Osteocyte (in vitro differentiated cells): ENCODE data around the gene SLC24A5. TPM values are rescaled to one million over a fixed set of nuclear protein-coding genes. Genes with fewer than 3 reads are reported as not detected.

Source experiments
- DNase-seq: peaks from one replicate; pipeline ENCODE4 v3.0.0; 2021; ENCODE audit warnings: mixed read lengths; ENCODE audit not compliant: unreplicated experiment; ENCODE audit errors: extremely low spot score
- H3K27ac Mint-ChIP-seq: one replicate; pipeline ENCODE4 v1.8.0; 2021; ENCODE audit warnings: mild to moderate bottlenecking, mixed read lengths; ENCODE audit not compliant: unreplicated experiment
- H3K27me3 Mint-ChIP-seq: one replicate; pipeline ENCODE4 v1.8.0; 2021; ENCODE audit warnings: mixed read lengths; ENCODE audit not compliant: unreplicated experiment
- H3K36me3 Mint-ChIP-seq: one replicate; pipeline ENCODE4 v1.8.0; 2021; ENCODE audit warnings: mixed read lengths; ENCODE audit not compliant: unreplicated experiment
- H3K4me1 Mint-ChIP-seq: one replicate; pipeline ENCODE4 v1.8.0; 2021; ENCODE audit warnings: mixed read lengths; ENCODE audit not compliant: unreplicated experiment
- H3K4me3 Mint-ChIP-seq: one replicate; pipeline ENCODE4 v1.8.0; 2021; ENCODE audit warnings: mild to moderate bottlenecking, moderate library complexity, mixed read lengths; ENCODE audit not compliant: unreplicated experiment
- H3K9me3 Mint-ChIP-seq: one replicate; pipeline ENCODE4 v1.8.0; 2021; ENCODE audit warnings: mixed read lengths; ENCODE audit not compliant: unreplicated experiment
- long read RNA-seq: library from polyadenylated mRNA; unstranded; transcript quantifications from one replicate; pipeline ENCODE4 v2.0.0, GENCODE V29; 2021
- total RNA-seq: library from RNA; stranded (reverse); gene quantifications from 2 replicates; pipeline ENCODE4 v1.2.1, GENCODE V29; 2021
- TF ChIP-seq, protein P1 (sequence below): fragments of 200-600 bp; sonication (generic); IDR thresholded peaks from 2 replicates; pipeline ENCODE4 v1.5.0; 2021; ENCODE audit warnings: antibody characterized with exemption, mild to moderate bottlenecking, moderate library complexity

The SLC24A5 gene
- total RNA-seq, result not detected in 2 replicates
- long read RNA-seq, result 0 reads

DNA sequence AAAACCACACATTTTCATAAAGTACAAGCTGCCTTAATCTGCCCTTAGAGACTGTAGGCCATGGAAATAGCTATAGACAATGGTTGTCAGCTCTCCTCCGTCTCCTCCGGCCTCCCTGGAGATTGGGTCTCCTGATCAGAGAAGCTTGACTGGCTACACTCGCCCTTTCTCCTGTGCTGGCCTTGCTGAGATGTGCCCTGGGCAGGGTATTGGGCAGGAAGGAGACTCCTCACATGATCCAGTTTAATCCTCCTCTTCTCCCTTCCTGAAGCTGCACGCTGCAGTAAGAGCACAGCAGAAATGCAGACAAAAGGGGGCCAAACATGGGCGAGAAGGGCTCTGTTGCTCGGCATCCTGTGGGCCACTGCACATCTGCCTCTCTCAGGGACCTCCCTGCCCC lies at the start of gene SLC24A5:
Gene SLC24A5 (plus strand): TSS at position 246 of the 400 bp plus-strand sequence. CDS start 55 bp downstream, at position 301.
- Mint-ChIP-seq H3K9me3 (no peaks in the 10 kb centered on the region), H3K36me3 (no peaks in the 10 kb centered on the region), H3K4me1 (no peaks in the 10 kb centered on the region), H3K27ac (no peak within 1 kb of the TSS), H3K27me3 (peaks cover 40% of the 10 kb centered on the region), H3K4me3 (no peak within 1 kb of the TSS)
- TF ChIP-seq, protein P1, sequence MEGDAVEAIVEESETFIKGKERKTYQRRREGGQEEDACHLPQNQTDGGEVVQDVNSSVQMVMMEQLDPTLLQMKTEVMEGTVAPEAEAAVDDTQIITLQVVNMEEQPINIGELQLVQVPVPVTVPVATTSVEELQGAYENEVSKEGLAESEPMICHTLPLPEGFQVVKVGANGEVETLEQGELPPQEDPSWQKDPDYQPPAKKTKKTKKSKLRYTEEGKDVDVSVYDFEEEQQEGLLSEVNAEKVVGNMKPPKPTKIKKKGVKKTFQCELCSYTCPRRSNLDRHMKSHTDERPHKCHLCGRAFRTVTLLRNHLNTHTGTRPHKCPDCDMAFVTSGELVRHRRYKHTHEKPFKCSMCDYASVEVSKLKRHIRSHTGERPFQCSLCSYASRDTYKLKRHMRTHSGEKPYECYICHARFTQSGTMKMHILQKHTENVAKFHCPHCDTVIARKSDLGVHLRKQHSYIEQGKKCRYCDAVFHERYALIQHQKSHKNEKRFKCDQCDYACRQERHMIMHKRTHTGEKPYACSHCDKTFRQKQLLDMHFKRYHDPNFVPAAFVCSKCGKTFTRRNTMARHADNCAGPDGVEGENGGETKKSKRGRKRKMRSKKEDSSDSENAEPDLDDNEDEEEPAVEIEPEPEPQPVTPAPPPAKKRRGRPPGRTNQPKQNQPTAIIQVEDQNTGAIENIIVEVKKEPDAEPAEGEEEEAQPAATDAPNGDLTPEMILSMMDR, result no peak
- DNase-seq, result no peak

DNA sequence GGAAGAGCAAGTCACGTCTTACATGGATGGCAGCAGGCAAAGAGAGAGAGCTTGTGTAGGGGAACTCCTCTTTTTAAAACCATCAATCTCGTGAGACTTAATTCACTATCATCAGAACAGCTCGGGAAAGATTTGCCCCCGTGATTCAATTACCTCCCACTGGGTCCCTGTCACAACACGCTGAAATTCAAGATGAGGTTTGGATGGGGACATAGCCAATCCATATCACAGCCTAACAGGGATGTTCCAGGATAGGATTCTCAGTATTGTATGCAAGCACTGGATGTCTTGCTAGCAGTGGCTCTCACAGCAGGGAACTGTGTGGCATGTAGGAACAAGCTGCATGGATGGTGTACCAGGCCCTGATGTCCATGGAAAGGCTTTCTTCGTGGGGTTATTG lies 47.8 kb upstream of the SLC24A5 start:
- TF ChIP-seq, protein P1, result no peak

DNA sequence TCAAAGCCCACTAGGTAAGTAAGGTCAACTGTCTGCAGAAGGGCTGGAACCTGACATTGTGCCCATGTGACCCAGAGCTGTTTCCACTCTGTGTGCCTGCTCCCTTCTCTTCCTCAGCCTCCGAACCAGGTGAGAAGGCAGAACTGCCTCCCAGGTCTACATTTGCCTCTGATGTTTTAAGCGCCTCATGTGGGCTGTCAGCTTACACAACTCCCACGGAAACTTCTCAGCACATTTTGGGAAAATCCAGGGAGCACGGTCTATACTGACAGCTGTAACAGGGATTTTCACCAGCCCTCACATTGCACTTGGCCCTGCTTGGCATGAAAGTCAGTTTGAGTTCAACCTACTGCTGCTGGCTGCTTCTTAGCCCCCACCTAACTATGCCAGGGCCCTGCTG lies 46.9 kb upstream of the SLC24A5 start:
- no peak for DNase-seq
- peaks cover 51% of the 10 kb centered on the region for H3K27me3 Mint-ChIP-seq
- H3K9me3 Mint-ChIP-seq, result no peaks in the 10 kb centered on the region
- H3K36me3 Mint-ChIP-seq, result no peaks in the 10 kb centered on the region
- no peak overlapping the region for H3K27ac Mint-ChIP-seq
- H3K4me1 Mint-ChIP-seq, result no peaks in the 10 kb centered on the region
- H3K4me3 Mint-ChIP-seq, result no peak overlapping the region
- TF ChIP-seq, protein P1, result no peak

More for the DNA sequence above, 47.8 kb upstream of the SLC24A5 start:
- H3K4me3 Mint-ChIP-seq, result no peak overlapping the region
- no peaks in the 10 kb centered on the region for H3K9me3 Mint-ChIP-seq
- no peaks in the 10 kb centered on the region for H3K36me3 Mint-ChIP-seq
- peaks cover 48% of the 10 kb centered on the region for H3K27me3 Mint-ChIP-seq
- H3K27ac Mint-ChIP-seq, result no peak overlapping the region
- no peaks in the 10 kb centered on the region for H3K4me1 Mint-ChIP-seq
- no peak for DNase-seq

DNA sequence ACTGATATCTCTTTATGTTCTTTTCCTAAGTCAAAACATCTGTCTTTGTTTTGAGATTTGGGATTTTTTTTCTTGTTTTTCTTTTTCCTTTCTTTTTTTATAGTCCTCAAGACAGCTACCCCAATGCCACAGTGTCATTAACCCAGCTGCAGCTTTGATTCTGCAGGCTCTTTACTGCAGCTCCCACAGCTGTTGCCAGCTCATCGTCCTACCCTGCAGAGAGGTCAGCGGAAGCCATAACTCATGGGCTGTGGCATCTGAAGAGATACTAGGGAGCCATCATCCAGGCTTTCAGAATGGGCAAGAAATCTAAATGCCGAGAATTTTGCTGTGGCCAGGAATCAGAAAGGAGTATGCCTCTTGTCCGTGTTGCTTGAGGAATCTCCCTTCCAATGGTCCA lies 44.3 kb upstream of the SLC24A5 start:
- no peak for DNase-seq
- no peaks in the 10 kb centered on the region for H3K36me3 Mint-ChIP-seq
- no peak overlapping the region for H3K27ac Mint-ChIP-seq
- peaks cover 56% of the 10 kb centered on the region for H3K27me3 Mint-ChIP-seq
- TF ChIP-seq, protein P1, result no peak
- H3K9me3 Mint-ChIP-seq, result no peaks in the 10 kb centered on the region
- no peaks in the 10 kb centered on the region for H3K4me1 Mint-ChIP-seq
- H3K4me3 Mint-ChIP-seq, result no peak overlapping the region

DNA sequence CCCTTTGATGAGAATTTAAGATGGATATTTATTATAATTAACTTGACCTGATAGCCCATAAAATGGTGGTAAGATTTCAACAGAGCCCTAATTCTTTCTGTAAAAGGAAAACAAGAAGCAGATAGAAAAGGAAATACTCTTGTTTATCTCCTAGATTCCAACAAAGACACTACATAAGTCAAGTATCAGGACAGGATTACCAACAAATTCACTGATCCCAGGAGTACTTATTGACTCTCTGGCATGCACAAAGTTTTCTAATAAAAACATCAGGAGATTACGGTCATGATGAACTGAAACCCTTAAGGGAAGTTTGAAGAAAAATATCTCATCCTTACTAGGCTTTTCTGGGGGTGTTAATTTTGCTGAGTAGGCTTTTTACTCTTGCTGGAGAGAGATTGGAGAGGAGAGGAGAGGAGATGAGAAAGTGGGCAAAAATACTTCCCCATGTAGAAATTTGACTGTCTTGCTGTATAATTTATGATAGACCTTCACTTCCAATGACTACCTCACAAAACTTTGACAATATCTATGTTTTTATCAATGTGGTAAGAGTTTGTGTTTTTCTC lies 43.1 kb upstream of the SLC24A5 start:
- Mint-ChIP-seq H3K27ac (no peak overlapping the region), H3K27me3 (peaks cover 62% of the 10 kb centered on the region), H3K36me3 (no peaks in the 10 kb centered on the region), H3K4me1 (no peaks in the 10 kb centered on the region), H3K4me3 (no peak overlapping the region), H3K9me3 (no peaks in the 10 kb centered on the region)
- no peak for DNase-seq
- TF ChIP-seq, protein P1, result no peak
